Ascending aorta (tissue), 2 donors: ENCODE data around the gene PCDHGA8. TPM values are rescaled to one million over a fixed set of nuclear protein-coding genes. Genes with fewer than 3 reads are reported as not detected.
"Not testable (repeated sequence)": the region's sequence is repeated elsewhere in the genome, so short reads cannot be mapped to it uniquely, and the experiment has no call there.

Source experiments
- DNase-seq, 2 donors: peaks; one replicate each; pipeline ENCODE4 v3.0.0-alpha.2; 2019; ENCODE audit warnings: low spot score in 2 of 2
- H3K27ac ChIP-seq, 2 donors: fragments of 200-600 bp; sonication (generic); one replicate each; pipeline ENCODE4 v1.5.1; 2016 to 2017; ENCODE audit warnings: mild to moderate bottlenecking in 1 of 2
- H3K27me3 ChIP-seq: fragments of 200-600 bp; sonication (generic); one replicate; pipeline ENCODE4 v1.5.1; 2017
- H3K36me3 ChIP-seq, 2 donors: fragments of 200-600 bp; sonication (generic); one replicate each; pipeline ENCODE4 v1.5.1; 2016
- H3K4me1 ChIP-seq, 2 donors: fragments of 200-600 bp; sonication (generic); one replicate each; pipeline ENCODE4 v1.5.1; 2016 to 2017; ENCODE audit warnings: mild to moderate bottlenecking in 1 of 2
- H3K4me3 ChIP-seq, 2 donors: fragments of 200-600 bp; sonication (generic); one replicate each; pipeline ENCODE4 v1.5.1; 2016 to 2017; ENCODE audit warnings: mild to moderate bottlenecking in 1 of 2
- H3K9me3 ChIP-seq, 2 donors: fragments of 200-600 bp; sonication (generic); one replicate each; pipeline ENCODE4 v1.5.1; 2016
- intact Hi-C: fragments of 100-400 bp; cut with DNase I; formaldehyde crosslinking; loops from one replicate; pipeline ENCODE4 v1.15.1; 2023
- total RNA-seq: library from RNA; depleted of rRNA; stranded (reverse); fragments of >200 nt; gene quantifications from one replicate; pipeline ENCODE4 v1.1.0, GENCODE V29; 2016
- TF ChIP-seq, protein P1 (sequence below), 3 experiments: fragments of 200-600 bp in 2 of 3; fragments of 450-650 bp in 1 of 3; sonication (generic) in 2 of 3; IDR thresholded peaks; one replicate each; pipeline ENCODE4 v1.5.1; 2016 to 2019; ENCODE audit warnings: antibody characterized with exemption in 3 of 3, mild to moderate bottlenecking in 1 of 3, moderate library complexity in 1 of 3

Gene PCDHGA8
- total RNA-seq, 1 donor from 2014 or later: 3.2 TPM

DNA sequence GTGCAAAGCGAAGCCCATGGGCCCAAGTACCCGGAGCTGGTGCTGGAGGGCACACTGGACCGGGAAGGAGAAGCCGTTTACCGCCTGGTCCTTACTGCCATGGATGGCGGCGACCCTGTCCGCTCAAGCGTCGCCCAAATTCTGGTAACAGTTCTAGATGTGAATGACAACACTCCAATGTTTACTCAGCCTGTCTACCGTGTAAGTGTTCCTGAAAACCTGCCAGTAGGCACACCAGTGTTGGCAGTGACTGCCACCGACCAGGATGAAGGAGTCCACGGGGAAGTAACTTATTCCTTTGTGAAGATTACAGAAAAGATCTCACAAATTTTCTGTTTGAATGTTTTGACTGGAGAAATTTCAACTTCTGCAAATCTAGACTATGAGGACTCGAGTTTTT is 17.8 kb upstream of the PCDHGA8 start:
- intact Hi-C loops: no loop called here
- H3K4me3 ChIP-seq: no peak overlapping the region

DNA sequence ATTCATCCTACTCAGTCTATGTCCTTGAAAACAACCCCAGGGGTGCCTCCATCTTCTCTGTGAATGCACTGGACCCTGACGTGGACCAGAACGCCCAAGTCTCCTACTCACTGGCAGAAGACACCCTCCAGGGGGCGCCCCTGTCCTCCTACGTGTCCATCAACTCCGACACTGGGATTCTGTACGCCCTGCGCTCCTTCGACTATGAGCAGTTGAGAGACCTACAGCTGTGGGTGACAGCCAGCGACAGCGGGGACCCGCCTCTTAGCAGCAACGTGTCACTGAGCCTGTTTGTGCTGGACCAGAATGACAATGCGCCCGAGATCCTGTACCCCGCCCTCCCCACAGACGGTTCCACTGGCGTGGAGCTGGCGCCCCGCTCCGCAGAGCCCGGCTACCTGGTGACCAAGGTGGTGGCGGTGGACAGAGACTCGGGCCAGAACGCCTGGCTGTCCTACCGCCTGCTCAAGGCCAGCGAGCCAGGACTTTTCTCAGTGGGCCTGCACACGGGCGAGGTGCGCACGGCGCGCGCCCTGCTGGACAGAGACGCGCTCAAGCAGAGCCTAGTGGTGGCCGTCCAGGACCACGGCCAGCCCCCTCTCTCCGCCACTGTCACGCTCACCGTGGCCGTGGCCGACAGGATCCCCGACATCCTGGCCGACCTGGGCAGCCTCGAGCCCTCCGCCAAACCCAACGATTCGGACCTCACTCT is 16.8 kb upstream of the PCDHGA8 start:
- intact Hi-C loops, H3K4me1 ChIP-seq, DNase-seq, H3K36me3 ChIP-seq, H3K27me3 ChIP-seq, H3K27ac ChIP-seq, H3K4me3 ChIP-seq: not testable (repeated sequence)
- peaks cover 90 to 99% of the 10 kb centered on the region in 2 donors for H3K9me3 ChIP-seq

More for the DNA sequence above, 17.8 kb upstream of the PCDHGA8 start:
- TF ChIP-seq, protein P1, sequence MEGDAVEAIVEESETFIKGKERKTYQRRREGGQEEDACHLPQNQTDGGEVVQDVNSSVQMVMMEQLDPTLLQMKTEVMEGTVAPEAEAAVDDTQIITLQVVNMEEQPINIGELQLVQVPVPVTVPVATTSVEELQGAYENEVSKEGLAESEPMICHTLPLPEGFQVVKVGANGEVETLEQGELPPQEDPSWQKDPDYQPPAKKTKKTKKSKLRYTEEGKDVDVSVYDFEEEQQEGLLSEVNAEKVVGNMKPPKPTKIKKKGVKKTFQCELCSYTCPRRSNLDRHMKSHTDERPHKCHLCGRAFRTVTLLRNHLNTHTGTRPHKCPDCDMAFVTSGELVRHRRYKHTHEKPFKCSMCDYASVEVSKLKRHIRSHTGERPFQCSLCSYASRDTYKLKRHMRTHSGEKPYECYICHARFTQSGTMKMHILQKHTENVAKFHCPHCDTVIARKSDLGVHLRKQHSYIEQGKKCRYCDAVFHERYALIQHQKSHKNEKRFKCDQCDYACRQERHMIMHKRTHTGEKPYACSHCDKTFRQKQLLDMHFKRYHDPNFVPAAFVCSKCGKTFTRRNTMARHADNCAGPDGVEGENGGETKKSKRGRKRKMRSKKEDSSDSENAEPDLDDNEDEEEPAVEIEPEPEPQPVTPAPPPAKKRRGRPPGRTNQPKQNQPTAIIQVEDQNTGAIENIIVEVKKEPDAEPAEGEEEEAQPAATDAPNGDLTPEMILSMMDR (IDR thresholded peaks at IDR 0.05): no peak
- peaks cover 88 to 100% of the 10 kb centered on the region in 2 donors for H3K9me3 ChIP-seq
- no peak for DNase-seq
- H3K4me1 ChIP-seq: no peaks in the 10 kb centered on the region
- no peaks in the 10 kb centered on the region for H3K27me3 ChIP-seq
- H3K27ac ChIP-seq: no peak overlapping the region
- H3K36me3 ChIP-seq: no peaks in the 10 kb centered on the region

DNA sequence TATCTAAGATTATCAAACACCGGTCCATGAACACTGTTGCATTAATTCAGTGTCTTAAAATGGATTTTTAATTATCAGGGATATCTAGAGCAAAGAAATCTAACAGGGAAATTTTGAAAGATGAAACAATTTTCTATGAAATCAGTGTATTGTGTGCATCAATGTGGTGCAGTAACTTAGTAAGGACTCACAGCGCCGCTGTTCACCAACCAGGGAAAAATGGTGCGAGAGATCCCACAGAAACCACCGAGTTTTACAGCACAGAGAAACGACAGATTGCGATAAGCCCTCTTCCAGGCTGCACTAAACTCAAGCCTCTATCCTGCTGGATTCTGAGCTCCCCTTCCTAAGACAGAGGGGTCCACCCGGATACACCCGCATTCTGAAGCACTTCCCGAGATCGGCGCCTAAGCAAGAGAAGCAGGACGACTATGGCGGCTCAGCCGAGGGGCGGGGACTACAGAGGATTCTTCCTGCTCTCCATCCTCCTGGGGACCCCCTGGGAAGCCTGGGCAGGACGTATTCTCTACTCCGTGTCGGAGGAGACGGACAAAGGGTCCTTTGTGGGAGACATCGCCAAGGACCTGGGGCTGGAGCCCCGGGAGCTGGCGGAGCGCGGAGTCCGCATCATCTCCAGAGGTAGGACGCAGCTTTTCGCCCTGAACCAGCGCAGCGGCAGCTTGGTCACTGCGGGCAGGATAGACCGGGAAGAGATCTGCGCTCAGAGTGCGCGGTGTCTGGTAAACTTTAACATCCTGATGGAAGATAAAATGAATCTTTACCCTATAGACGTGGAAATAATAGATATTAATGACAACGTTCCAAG is 9.8 kb upstream of the PCDHGA8 start, which contains the start of gene PCDHGA7:
TSS of gene PCDHGA7 (plus strand) at position 274 of the 826 bp plus-strand sequence. CDS start at position 432, 158 bp downstream.
- Histone ChIP-seq H3K27ac (no peak within 1 kb of the TSS), H3K4me1 (no peaks in the 10 kb centered on the region), H3K9me3 (peaks cover 85 to 99% of the 10 kb centered on the region in 2 donors), H3K4me3 (peak within 1 kb of the TSS; percentile 19 to 21), H3K36me3 (peaks cover 0 to 6% of the 10 kb centered on the region in 2 donors), H3K27me3 (no peaks in the 10 kb centered on the region)
- DNase-seq: no peak
- intact Hi-C loops: no loop called here
- TF ChIP-seq, protein P1 (IDR thresholded peaks at IDR 0.05): no peak

DNA sequence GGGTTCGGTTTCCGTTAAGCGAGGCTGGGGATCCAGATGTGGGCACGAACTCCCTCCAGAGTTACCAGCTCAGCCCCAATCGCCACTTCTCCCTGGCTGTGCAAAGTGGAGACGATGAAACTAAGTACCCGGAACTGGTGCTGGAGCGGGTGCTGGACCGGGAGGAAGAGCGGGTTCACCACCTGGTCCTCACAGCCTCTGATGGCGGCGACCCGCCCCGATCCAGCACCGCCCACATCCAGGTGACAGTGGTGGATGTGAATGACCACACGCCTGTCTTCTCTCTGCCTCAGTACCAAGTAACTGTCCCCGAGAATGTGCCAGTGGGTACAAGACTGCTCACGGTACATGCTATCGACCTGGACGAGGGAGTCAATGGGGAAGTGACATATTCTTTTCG is 9.1 kb upstream of the PCDHGA8 start:
- peaks cover 81 to 96% of the 10 kb centered on the region in 2 donors for H3K9me3 ChIP-seq
- H3K36me3 ChIP-seq: peaks cover 0 to 6% of the 10 kb centered on the region in 2 donors
- H3K4me3 ChIP-seq: no peak overlapping the region
- intact Hi-C loops: no loop called here
- no peaks in the 10 kb centered on the region for H3K27me3 ChIP-seq
- H3K4me1 ChIP-seq: no peaks in the 10 kb centered on the region
- no peak overlapping the region for H3K27ac ChIP-seq
- DNase-seq: no peak
- TF ChIP-seq, protein P1 (IDR thresholded peaks at IDR 0.05): no peak

DNA sequence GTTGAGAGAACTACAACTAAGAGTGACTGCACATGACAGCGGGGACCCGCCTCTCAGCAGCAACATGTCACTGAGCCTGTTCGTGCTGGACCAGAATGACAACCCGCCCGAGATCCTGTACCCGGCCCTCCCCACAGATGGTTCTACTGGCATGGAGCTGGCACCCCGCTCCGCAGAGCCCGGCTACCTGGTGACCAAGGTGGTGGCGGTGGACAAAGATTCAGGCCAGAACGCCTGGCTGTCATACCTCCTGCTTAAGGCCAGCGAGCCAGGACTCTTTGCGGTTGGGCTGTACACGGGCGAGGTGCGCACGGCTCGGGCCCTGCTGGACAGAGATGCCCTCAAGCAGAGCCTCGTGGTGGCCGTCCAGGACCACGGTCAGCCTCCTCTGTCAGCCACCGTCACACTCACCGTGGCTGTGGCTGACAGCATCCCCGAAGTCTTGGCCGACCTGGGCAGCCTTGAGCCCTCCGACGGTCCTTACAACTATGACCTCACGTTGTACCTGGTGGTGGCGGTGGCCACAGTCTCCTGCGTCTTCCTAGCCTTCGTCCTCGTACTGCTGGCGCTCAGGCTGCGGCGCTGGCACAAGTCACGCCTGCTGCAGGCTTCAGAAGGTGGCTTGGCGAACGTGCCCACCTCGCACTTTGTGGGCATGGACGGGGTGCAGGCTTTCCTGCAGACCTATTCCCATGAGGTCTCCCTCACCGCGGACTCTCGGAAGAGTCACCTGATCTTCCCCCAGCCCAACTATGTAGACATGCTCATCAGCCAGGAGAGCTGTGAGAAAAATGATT is 7.8 kb upstream of the PCDHGA8 start:
- Histone ChIP-seq H3K4me3 (no peak overlapping the region), H3K27me3 (no peaks in the 10 kb centered on the region), H3K9me3 (peaks cover 86 to 96% of the 10 kb centered on the region in 2 donors), H3K36me3 (peaks cover 0 to 6% of the 10 kb centered on the region in 2 donors), H3K4me1 (no peaks in the 10 kb centered on the region), H3K27ac (no peak overlapping the region)
- TF ChIP-seq, protein P1 (IDR thresholded peaks at IDR 0.05): no peak
- no peak for DNase-seq
- intact Hi-C loops: no loop called here
